WTC11 (cell line): Measurements from ENCODE around the gene FAM187B. TPM values are rescaled to one million over a fixed set of nuclear protein-coding genes. Genes with fewer than 3 reads are reported as not detected.

ENCODE experiments used
- ATAC-seq: fragments of 200-7000 bp; cut with Tn5 transposase; 2 replicates; pipeline ENCODE4 v1.10.0; 2021; ENCODE audit warnings: mild to moderate bottlenecking, moderate library complexity
- CTCF ChIA-PET: fragments of 300-600 bp; sonication (Branson Sonifier 250); formaldehyde crosslinking; loops from one replicate; lab custom pipeline; 2021; ENCODE audit warnings: antibody characterized with exemption; lab: Charles Lee
- POLR2A ChIA-PET: fragments of 350-600 bp; sonication (Branson Sonifier 250); formaldehyde crosslinking; loops from one replicate; lab custom pipeline; 2021; ENCODE audit warnings: antibody characterized with exemption; lab: Charles Lee
- DNase-seq: peaks from one replicate; pipeline ENCODE4 v3.0.0; 2021; ENCODE audit warnings: low spot score
- H3K27ac Mint-ChIP-seq: 2 replicates; pipeline ENCODE4 v1.8.0; 2021; ENCODE audit warnings: mixed read lengths
- H3K27me3 Mint-ChIP-seq: 2 replicates; pipeline ENCODE4 v1.8.0; 2021; ENCODE audit warnings: low read depth, mild to moderate bottlenecking, moderate library complexity, mixed read lengths
- H3K36me3 Mint-ChIP-seq: 2 replicates; pipeline ENCODE4 v1.8.0; 2021; ENCODE audit warnings: mixed read lengths
- H3K4me1 Mint-ChIP-seq: 2 replicates; pipeline ENCODE4 v1.8.0; 2022; ENCODE audit warnings: mixed read lengths
- H3K4me3 Mint-ChIP-seq: 2 replicates; pipeline ENCODE4 v1.8.0; 2021; ENCODE audit warnings: mild to moderate bottlenecking, moderate library complexity, mixed read lengths
- H3K9me3 Mint-ChIP-seq: 2 replicates; pipeline ENCODE4 v1.8.0; 2021; ENCODE audit warnings: mixed read lengths
- ELF4 ChIP-seq: sonication (generic); formaldehyde crosslinking; IDR thresholded peaks from 2 replicates; pipeline ENCODE4 v1.8.1; 2022; ENCODE audit warnings: low read depth, mild to moderate bottlenecking, moderate library complexity, missing genetic modification reagents
- EMX1 ChIP-seq: fragments of 250-450 bp; sonication (Bioruptor Pico); IDR thresholded peaks from 2 replicates; pipeline ENCODE4 v1.8.0; 2021; ENCODE audit warnings: mild to moderate bottlenecking
- IRF2 ChIP-seq: sonication (generic); formaldehyde crosslinking; IDR thresholded peaks from 2 replicates; pipeline ENCODE4 v1.8.0; 2022; ENCODE audit warnings: low read depth, missing genetic modification reagents, borderline replicate concordance
- NFATC4 ChIP-seq: fragments of 250-450 bp; sonication (Bioruptor Pico); IDR thresholded peaks from 2 replicates; pipeline ENCODE4 v1.9.0; 2021; ENCODE audit warnings: mild to moderate bottlenecking
- OVOL2 ChIP-seq: fragments of 250-450 bp; sonication (Bioruptor Pico); IDR thresholded peaks from 2 replicates; pipeline ENCODE4 v1.9.0; 2021; ENCODE audit warnings: mild to moderate bottlenecking, borderline replicate concordance
- SMAD3 ChIP-seq: sonication (generic); formaldehyde crosslinking; IDR thresholded peaks from 2 replicates; pipeline ENCODE4 v1.8.0; 2022; ENCODE audit warnings: missing genetic modification reagents, mild to moderate bottlenecking, borderline replicate concordance
- TEAD1 ChIP-seq: sonication (generic); formaldehyde crosslinking; IDR thresholded peaks from 2 replicates; pipeline ENCODE4 v1.8.0; 2022; ENCODE audit warnings: mild to moderate bottlenecking, missing genetic modification reagents
- ZNF219 ChIP-seq: sonication (generic); formaldehyde crosslinking; IDR thresholded peaks from 2 replicates; pipeline ENCODE4 v1.8.0; 2023; ENCODE audit warnings: missing genetic modification reagents, mild to moderate bottlenecking, borderline replicate concordance
- ZNF263 ChIP-seq: sonication (generic); formaldehyde crosslinking; IDR thresholded peaks from 2 replicates; pipeline ENCODE4 v1.8.1; 2022; ENCODE audit warnings: low read depth, mild to moderate bottlenecking, moderate library complexity, missing genetic modification reagents
- ZNF423 ChIP-seq: fragments of 250-450 bp; sonication (Bioruptor Pico); IDR thresholded peaks from 2 replicates; pipeline ENCODE4 v2.1.2; 2022; ENCODE audit warnings: mild to moderate bottlenecking, moderate library complexity
- total RNA-seq: library from RNA; stranded (reverse); gene quantifications from 3 replicates; pipeline ENCODE4 v1.2.3, GENCODE V29; 2021
- TF ChIP-seq, protein P1 (sequence below): sonication (generic); formaldehyde crosslinking; IDR thresholded peaks from 2 replicates; pipeline ENCODE4 v1.8.0; 2022; ENCODE audit warnings: mild to moderate bottlenecking, missing genetic modification reagents
- TF ChIP-seq, protein P2 (sequence below): fragments of 250-450 bp; sonication (Bioruptor Pico); IDR thresholded peaks from 2 replicates; pipeline ENCODE4 v1.9.0; 2021; ENCODE audit warnings: mild to moderate bottlenecking
- TF ChIP-seq, protein P3 (sequence below): sonication (generic); formaldehyde crosslinking; IDR thresholded peaks from 2 replicates; pipeline ENCODE4 v1.8.0; 2023; ENCODE audit warnings: mild to moderate bottlenecking, missing genetic modification reagents
- TF ChIP-seq, protein P4 (sequence below): sonication (generic); formaldehyde crosslinking; conservative IDR thresholded peaks from 2 replicates; pipeline ENCODE4 v1.8.1; 2023; ENCODE audit warnings: mild to moderate bottlenecking, low read depth, missing genetic modification reagents, moderate library complexity
- TF ChIP-seq, protein P5 (sequence below): fragments of 250-450 bp; sonication (Bioruptor Pico); IDR thresholded peaks from 2 replicates; pipeline ENCODE4 v1.8.0; 2021; ENCODE audit warnings: mild to moderate bottlenecking
- TF ChIP-seq, protein P6 (sequence below): fragments of 200-600 bp; IDR thresholded peaks from 2 replicates; pipeline ENCODE4 v1.8.0; 2022; ENCODE audit warnings: antibody characterized with exemption

The FAM187B gene
- total RNA-seq, 1 experiment from 2014 or later: 0.20 TPM

DNA sequence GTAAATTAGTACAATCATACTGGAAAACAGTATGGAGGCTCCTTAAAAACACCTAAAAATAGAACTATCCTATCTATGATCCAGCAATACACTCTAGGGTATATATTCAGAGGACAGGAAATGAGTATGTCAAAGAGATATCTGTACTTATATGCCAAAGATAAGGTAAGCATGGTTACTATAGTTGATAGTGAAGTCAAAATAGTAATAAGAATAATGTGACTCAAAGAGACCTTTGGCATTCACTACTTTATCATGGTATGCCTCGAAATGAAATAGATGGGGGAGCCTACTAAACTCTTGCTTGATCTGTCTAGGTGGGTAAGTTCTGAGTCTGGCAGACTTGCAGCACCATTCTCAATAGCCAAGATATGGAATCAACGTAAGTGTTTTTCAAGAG lies 43.7 kb downstream of the FAM187B start:
- no peak overlapping the region for H3K27ac Mint-ChIP-seq
- ATAC-seq (no peak), DNase-seq (no peak)
- no peak overlapping the region for H3K4me3 Mint-ChIP-seq
- H3K4me1 Mint-ChIP-seq: no peaks in the 10 kb centered on the region; the same call in 1 of the 2 replicates
- TF ChIP-seq ZNF219 (CRISPR knock-in tag) (no peak), IRF2 (CRISPR knock-in tag) (no peak), ZNF423 (CRISPR knock-in tag) (no peak), TEAD1 (CRISPR knock-in tag) (no peak), EMX1 (CRISPR knock-in tag) (no peak), NFATC4 (CRISPR knock-in tag) (no peak), SMAD3 (no peak), ELF4 (no peak)
- TF ChIP-seq, protein P1, sequence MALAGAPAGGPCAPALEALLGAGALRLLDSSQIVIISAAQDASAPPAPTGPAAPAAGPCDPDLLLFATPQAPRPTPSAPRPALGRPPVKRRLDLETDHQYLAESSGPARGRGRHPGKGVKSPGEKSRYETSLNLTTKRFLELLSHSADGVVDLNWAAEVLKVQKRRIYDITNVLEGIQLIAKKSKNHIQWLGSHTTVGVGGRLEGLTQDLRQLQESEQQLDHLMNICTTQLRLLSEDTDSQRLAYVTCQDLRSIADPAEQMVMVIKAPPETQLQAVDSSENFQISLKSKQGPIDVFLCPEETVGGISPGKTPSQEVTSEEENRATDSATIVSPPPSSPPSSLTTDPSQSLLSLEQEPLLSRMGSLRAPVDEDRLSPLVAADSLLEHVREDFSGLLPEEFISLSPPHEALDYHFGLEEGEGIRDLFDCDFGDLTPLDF (CRISPR knock-in tag): no peak
- TF ChIP-seq, protein P2, sequence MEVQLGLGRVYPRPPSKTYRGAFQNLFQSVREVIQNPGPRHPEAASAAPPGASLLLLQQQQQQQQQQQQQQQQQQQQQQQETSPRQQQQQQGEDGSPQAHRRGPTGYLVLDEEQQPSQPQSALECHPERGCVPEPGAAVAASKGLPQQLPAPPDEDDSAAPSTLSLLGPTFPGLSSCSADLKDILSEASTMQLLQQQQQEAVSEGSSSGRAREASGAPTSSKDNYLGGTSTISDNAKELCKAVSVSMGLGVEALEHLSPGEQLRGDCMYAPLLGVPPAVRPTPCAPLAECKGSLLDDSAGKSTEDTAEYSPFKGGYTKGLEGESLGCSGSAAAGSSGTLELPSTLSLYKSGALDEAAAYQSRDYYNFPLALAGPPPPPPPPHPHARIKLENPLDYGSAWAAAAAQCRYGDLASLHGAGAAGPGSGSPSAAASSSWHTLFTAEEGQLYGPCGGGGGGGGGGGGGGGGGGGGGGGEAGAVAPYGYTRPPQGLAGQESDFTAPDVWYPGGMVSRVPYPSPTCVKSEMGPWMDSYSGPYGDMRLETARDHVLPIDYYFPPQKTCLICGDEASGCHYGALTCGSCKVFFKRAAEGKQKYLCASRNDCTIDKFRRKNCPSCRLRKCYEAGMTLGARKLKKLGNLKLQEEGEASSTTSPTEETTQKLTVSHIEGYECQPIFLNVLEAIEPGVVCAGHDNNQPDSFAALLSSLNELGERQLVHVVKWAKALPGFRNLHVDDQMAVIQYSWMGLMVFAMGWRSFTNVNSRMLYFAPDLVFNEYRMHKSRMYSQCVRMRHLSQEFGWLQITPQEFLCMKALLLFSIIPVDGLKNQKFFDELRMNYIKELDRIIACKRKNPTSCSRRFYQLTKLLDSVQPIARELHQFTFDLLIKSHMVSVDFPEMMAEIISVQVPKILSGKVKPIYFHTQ (CRISPR knock-in tag): no peak
- TF ChIP-seq, protein P3, sequence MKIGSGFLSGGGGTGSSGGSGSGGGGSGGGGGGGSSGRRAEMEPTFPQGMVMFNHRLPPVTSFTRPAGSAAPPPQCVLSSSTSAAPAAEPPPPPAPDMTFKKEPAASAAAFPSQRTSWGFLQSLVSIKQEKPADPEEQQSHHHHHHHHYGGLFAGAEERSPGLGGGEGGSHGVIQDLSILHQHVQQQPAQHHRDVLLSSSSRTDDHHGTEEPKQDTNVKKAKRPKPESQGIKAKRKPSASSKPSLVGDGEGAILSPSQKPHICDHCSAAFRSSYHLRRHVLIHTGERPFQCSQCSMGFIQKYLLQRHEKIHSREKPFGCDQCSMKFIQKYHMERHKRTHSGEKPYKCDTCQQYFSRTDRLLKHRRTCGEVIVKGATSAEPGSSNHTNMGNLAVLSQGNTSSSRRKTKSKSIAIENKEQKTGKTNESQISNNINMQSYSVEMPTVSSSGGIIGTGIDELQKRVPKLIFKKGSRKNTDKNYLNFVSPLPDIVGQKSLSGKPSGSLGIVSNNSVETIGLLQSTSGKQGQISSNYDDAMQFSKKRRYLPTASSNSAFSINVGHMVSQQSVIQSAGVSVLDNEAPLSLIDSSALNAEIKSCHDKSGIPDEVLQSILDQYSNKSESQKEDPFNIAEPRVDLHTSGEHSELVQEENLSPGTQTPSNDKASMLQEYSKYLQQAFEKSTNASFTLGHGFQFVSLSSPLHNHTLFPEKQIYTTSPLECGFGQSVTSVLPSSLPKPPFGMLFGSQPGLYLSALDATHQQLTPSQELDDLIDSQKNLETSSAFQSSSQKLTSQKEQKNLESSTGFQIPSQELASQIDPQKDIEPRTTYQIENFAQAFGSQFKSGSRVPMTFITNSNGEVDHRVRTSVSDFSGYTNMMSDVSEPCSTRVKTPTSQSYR: no peak
- TF ChIP-seq, protein P4, sequence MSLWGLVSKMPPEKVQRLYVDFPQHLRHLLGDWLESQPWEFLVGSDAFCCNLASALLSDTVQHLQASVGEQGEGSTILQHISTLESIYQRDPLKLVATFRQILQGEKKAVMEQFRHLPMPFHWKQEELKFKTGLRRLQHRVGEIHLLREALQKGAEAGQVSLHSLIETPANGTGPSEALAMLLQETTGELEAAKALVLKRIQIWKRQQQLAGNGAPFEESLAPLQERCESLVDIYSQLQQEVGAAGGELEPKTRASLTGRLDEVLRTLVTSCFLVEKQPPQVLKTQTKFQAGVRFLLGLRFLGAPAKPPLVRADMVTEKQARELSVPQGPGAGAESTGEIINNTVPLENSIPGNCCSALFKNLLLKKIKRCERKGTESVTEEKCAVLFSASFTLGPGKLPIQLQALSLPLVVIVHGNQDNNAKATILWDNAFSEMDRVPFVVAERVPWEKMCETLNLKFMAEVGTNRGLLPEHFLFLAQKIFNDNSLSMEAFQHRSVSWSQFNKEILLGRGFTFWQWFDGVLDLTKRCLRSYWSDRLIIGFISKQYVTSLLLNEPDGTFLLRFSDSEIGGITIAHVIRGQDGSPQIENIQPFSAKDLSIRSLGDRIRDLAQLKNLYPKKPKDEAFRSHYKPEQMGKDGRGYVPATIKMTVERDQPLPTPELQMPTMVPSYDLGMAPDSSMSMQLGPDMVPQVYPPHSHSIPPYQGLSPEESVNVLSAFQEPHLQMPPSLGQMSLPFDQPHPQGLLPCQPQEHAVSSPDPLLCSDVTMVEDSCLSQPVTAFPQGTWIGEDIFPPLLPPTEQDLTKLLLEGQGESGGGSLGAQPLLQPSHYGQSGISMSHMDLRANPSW (CRISPR knock-in tag): no peak
- no peaks in the 10 kb centered on the region for H3K36me3 Mint-ChIP-seq
- H3K27me3 Mint-ChIP-seq: no peaks in the 10 kb centered on the region; the same call in 1 of the 2 replicates
- ChIA-PET CTCF (no interaction called here), POLR2A (no interaction called here)
- peaks cover 13% of the 10 kb centered on the region for H3K9me3 Mint-ChIP-seq

DNA sequence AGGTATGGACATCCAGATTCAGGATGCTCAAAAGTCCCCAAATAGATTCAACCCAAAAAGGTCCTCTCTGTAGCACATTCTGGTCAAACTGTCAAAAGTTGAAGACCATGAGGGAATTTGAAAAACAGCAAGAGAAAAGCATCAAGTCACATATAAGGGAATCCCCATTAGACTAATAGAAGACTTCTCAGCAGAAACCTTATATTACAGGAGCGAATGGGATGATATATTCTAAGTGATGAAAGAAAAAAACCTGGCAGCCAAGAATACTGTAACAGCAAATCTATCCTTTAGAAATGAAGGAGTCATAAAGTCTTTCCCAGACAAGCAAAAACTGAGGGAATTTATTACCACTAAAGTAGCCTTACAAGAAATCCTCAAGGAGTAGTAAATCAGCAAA lies 44.3 kb downstream of the FAM187B start:
- POLR2A ChIA-PET: no interaction called here
- peaks cover 13% of the 10 kb centered on the region for H3K9me3 Mint-ChIP-seq
- TF ChIP-seq OVOL2 (CRISPR knock-in tag) (no peak), ZNF263 (CRISPR knock-in tag) (no peak)
- TF ChIP-seq, protein P3: no peak
- TF ChIP-seq, protein P5, sequence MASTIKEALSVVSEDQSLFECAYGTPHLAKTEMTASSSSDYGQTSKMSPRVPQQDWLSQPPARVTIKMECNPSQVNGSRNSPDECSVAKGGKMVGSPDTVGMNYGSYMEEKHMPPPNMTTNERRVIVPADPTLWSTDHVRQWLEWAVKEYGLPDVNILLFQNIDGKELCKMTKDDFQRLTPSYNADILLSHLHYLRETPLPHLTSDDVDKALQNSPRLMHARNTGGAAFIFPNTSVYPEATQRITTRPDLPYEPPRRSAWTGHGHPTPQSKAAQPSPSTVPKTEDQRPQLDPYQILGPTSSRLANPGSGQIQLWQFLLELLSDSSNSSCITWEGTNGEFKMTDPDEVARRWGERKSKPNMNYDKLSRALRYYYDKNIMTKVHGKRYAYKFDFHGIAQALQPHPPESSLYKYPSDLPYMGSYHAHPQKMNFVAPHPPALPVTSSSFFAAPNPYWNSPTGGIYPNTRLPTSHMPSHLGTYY (CRISPR knock-in tag): no peak
- TF ChIP-seq, protein P6, sequence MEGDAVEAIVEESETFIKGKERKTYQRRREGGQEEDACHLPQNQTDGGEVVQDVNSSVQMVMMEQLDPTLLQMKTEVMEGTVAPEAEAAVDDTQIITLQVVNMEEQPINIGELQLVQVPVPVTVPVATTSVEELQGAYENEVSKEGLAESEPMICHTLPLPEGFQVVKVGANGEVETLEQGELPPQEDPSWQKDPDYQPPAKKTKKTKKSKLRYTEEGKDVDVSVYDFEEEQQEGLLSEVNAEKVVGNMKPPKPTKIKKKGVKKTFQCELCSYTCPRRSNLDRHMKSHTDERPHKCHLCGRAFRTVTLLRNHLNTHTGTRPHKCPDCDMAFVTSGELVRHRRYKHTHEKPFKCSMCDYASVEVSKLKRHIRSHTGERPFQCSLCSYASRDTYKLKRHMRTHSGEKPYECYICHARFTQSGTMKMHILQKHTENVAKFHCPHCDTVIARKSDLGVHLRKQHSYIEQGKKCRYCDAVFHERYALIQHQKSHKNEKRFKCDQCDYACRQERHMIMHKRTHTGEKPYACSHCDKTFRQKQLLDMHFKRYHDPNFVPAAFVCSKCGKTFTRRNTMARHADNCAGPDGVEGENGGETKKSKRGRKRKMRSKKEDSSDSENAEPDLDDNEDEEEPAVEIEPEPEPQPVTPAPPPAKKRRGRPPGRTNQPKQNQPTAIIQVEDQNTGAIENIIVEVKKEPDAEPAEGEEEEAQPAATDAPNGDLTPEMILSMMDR: no peak

More for the DNA sequence above, 44.3 kb downstream of the FAM187B start:
- ATAC-seq: no peak
- H3K27ac Mint-ChIP-seq: no peak overlapping the region
- CTCF ChIA-PET: no interaction called here
- DNase-seq: no peak
- H3K27me3 Mint-ChIP-seq: peaks cover 3% of the 10 kb centered on the region; the same call in 1 of the 2 replicates
- no peaks in the 10 kb centered on the region; the same call in 1 of the 2 replicates for H3K4me1 Mint-ChIP-seq
- H3K36me3 Mint-ChIP-seq: no peaks in the 10 kb centered on the region
- no peak overlapping the region for H3K4me3 Mint-ChIP-seq
